HG02981 (cell line): ENCODE measurements around the gene PLA2G5.
"Not testable (repeated sequence)": the region's sequence is repeated elsewhere in the genome, so short reads cannot be mapped to it uniquely, and the experiment has no call there.

Experiments used
- ATAC-seq: cut with Tn5 transposase; IDR thresholded peaks from one replicate; pipeline ENCODE4 v1.9.1; 2021; ENCODE audit warnings: mild to moderate bottlenecking, moderate library complexity; ENCODE audit not compliant: unreplicated experiment

The PLA2G5 gene

GRCh38 chr1:20069874-20070273, at the start of gene PLA2G5:
PLA2G5 (plus strand) TSS chr1:20070194; CDS start chr1:20084831, 14,637 bp downstream.
- no peak for ATAC-seq

- no peak for ATAC-seq
Observed at GRCh38 chr1:20028125-20028524, 41.9 kb upstream of the PLA2G5 start.

- no peak for ATAC-seq
Observed at GRCh38 chr1:20028726-20029125, 41.3 kb upstream of the PLA2G5 start.

- ATAC-seq: no peak
Observed at GRCh38 chr1:20029178-20029912, 40.6 kb upstream of the PLA2G5 start.

- ATAC-seq: not testable (repeated sequence)
Observed at GRCh38 chr1:20030436-20031151, 39.4 kb upstream of the PLA2G5 start.

GRCh38 chr1:20031161-20031560, 38.8 kb upstream of the PLA2G5 start:
- ATAC-seq: no peak

GRCh38 chr1:20031836-20032235, 38.2 kb upstream of the PLA2G5 start:
- ATAC-seq: no peak

- no peak for ATAC-seq
Observed at GRCh38 chr1:20032425-20032824, 37.6 kb upstream of the PLA2G5 start.

- ATAC-seq: no peak
Observed at GRCh38 chr1:20033420-20033819, 36.6 kb upstream of the PLA2G5 start.

GRCh38 chr1:20035114-20035513, 34.9 kb upstream of the PLA2G5 start:
- no peak for ATAC-seq

GRCh38 chr1:20037877-20038276, 32.1 kb upstream of the PLA2G5 start:
- no peak for ATAC-seq

GRCh38 chr1:20047096-20047495, 22.9 kb upstream of the PLA2G5 start:
- ATAC-seq: no peak

GRCh38 chr1:20048563-20048962, 21.4 kb upstream of the PLA2G5 start:
- ATAC-seq: no peak

- not testable (repeated sequence) for ATAC-seq
Observed at GRCh38 chr1:20049056-20049798, 20.8 kb upstream of the PLA2G5 start.

GRCh38 chr1:20051218-20051829, 18.7 kb upstream of the PLA2G5 start:
- no peak for ATAC-seq

- ATAC-seq: no peak
Observed at GRCh38 chr1:20052386-20052785, 17.6 kb upstream of the PLA2G5 start.

GRCh38 chr1:20057886-20058420, 12.0 kb upstream of the PLA2G5 start:
- no peak for ATAC-seq

- ATAC-seq: no peak
Observed at GRCh38 chr1:20058531-20058930, 11.5 kb upstream of the PLA2G5 start.

GRCh38 chr1:20059847-20060246, 10.1 kb upstream of the PLA2G5 start:
- peak; percentile 53 for ATAC-seq

GRCh38 chr1:20060791-20061190, 9.2 kb upstream of the PLA2G5 start:
- not testable (repeated sequence) for ATAC-seq

GRCh38 chr1:20061866-20062265, 8.1 kb upstream of the PLA2G5 start:
- ATAC-seq: no peak
